H1 (cell line): ENCODE measurements around the gene TNFAIP2. TPM values are rescaled to one million over a fixed set of nuclear protein-coding genes. Genes with fewer than 3 reads are reported as not detected.

Experiments
- CTCF ChIA-PET: fragments of 300-600 bp; sonication (Branson Sonifier 250); formaldehyde crosslinking; loops from one replicate; lab custom pipeline; 2021; ENCODE audit not compliant: partially characterized antibody; lab: Charles Lee
- POLR2A ChIA-PET: fragments of 300-600 bp; sonication (Branson Sonifier 250); formaldehyde crosslinking; loops from one replicate; lab custom pipeline; 2021; ENCODE audit warnings: inconsistent platforms; ENCODE audit not compliant: partially characterized antibody; lab: Charles Lee
- DNase-seq, 2 experiments: peaks; one replicate each; pipeline versions ENCODE4 v3.0.0 to v3.0.0-alpha.2; 2010 to 2022; ENCODE audit warnings: low spot score in 2 of 2, low read depth in 1 of 2, mixed read lengths in 1 of 2
- FAIRE-seq: peaks from 2 replicates; lab custom pipeline; 2011; peaks lifted over from hg19 to GRCh38; lab: Jason Lieb, UNC
- H2AFZ ChIP-seq: 2 replicates; pipeline ENCODE4 v1.8.1; 2012; ENCODE audit warnings: low read length, inconsistent platforms
- H2AK5ac ChIP-seq: 2 replicates; pipeline ENCODE4 v1.6.1; 2013; ENCODE audit warnings: low read depth, low read length
- H2BK120ac ChIP-seq: replicated peaks from 2 replicates; pipeline ENCODE3; 2013; ENCODE audit warnings: low read depth, low read length, inconsistent platforms
- H2BK12ac ChIP-seq: 2 replicates; pipeline ENCODE4 v1.6.1; 2013; ENCODE audit warnings: low read depth, low read length
- H2BK15ac ChIP-seq: 2 replicates; pipeline ENCODE4 v1.6.1; 2013; ENCODE audit warnings: low read length
- H2BK20ac ChIP-seq: 2 replicates; pipeline ENCODE4 v1.6.1; 2013; ENCODE audit warnings: low read length
- H2BK5ac ChIP-seq: 2 replicates; pipeline ENCODE4 v1.6.1; 2013; ENCODE audit warnings: low read depth, low read length
- H3K14ac ChIP-seq: 2 replicates; pipeline ENCODE4 v1.6.1; 2013; ENCODE audit warnings: inconsistent platforms; ENCODE audit not compliant: insufficient read length
- H3K18ac ChIP-seq: 2 replicates; pipeline ENCODE4 v1.6.1; 2013; ENCODE audit warnings: low read length; ENCODE audit errors: extremely low read depth
- H3K23ac ChIP-seq: 2 replicates; pipeline ENCODE4 v1.6.1; 2013; ENCODE audit warnings: inconsistent platforms; ENCODE audit not compliant: insufficient read length
- H3K23me2 ChIP-seq: 2 replicates; pipeline ENCODE4 v1.6.1; 2013; ENCODE audit warnings: low read depth, low read length
- H3K27ac ChIP-seq: 2 replicates; pipeline ENCODE4 v1.6.1; 2011; ENCODE audit warnings: low read depth, low read length, inconsistent platforms
- H3K27me3 ChIP-seq, 4 experiments: replicated peaks in 1 of 4; 1 replicate in 1 of 4; 2 replicates in 3 of 4; pipeline versions ENCODE4 v1.6.1 to v1.8.1; 2011 to 2013; ENCODE audit warnings: low read length in 3 of 4, mild to moderate bottlenecking in 3 of 4, inconsistent platforms in 2 of 4, mixed read lengths in 2 of 4, moderate library complexity in 1 of 4; ENCODE audit not compliant: control insufficient read depth in 3 of 4, insufficient read depth in 3 of 4; ENCODE audit errors: extremely low read depth in 1 of 4
- H3K36me3 ChIP-seq, 4 experiments: 2 replicates each; pipeline versions ENCODE4 v1.6.1 to v1.8.1; 2011 to 2013; ENCODE audit warnings: mild to moderate bottlenecking in 4 of 4, low read length in 3 of 4, moderate library complexity in 2 of 4, control low read depth in 1 of 4, inconsistent platforms in 1 of 4; ENCODE audit not compliant: insufficient read depth in 4 of 4, control insufficient read depth in 2 of 4
- H3K4ac ChIP-seq: replicated peaks from 2 replicates; pipeline ENCODE3; 2013; ENCODE audit warnings: low read length, low read depth, mixed read lengths, inconsistent platforms; ENCODE audit not compliant: insufficient read length
- H3K4me1 ChIP-seq, 4 experiments: replicated peaks in 1 of 4; 1 replicate in 1 of 4; 2 replicates in 3 of 4; pipeline versions ENCODE4 v1.6.1 to v1.8.1; 2011 to 2013; ENCODE audit warnings: low read length in 3 of 4, inconsistent platforms in 2 of 4, mixed read lengths in 1 of 4; ENCODE audit not compliant: insufficient read depth in 4 of 4, control insufficient read depth in 3 of 4
- H3K4me2 ChIP-seq, 2 experiments: 2 replicates each; pipeline versions ENCODE4 v1.6.1 to v1.8.1; 2011 to 2013; ENCODE audit warnings: low read depth in 2 of 2, low read length in 2 of 2, control low read depth in 1 of 2, inconsistent platforms in 1 of 2, mild to moderate bottlenecking in 1 of 2; ENCODE audit not compliant: insufficient read depth in 1 of 2
- H3K4me3 ChIP-seq, 4 experiments: fragments of 200-600, 300-600 bp in 1 of 4; sonication (generic), shearing (Covaris generic), sonication (Bioruptor Twin) in 1 of 4; 2 replicates each; pipeline versions ENCODE4 v1.5.1 to v1.8.1; 2011 to 2016; ENCODE audit warnings: low read length in 4 of 4, low read depth in 3 of 4, control low read depth in 2 of 4, inconsistent platforms in 2 of 4, mild to moderate bottlenecking in 2 of 4, mixed read lengths in 1 of 4, moderate library complexity in 1 of 4; ENCODE audit not compliant: insufficient read depth in 2 of 4; ENCODE audit errors: extremely low read depth in 1 of 4
- H3K56ac ChIP-seq: replicated peaks from 2 replicates; pipeline ENCODE3; 2013; ENCODE audit warnings: low read depth, mild to moderate bottlenecking, mixed read lengths, low read length, inconsistent platforms; ENCODE audit not compliant: insufficient read length
- H3K79me1 ChIP-seq: 2 replicates; pipeline ENCODE4 v1.6.1; 2013; ENCODE audit warnings: low read depth, low read length, control low read depth
- H3K79me2 ChIP-seq, 2 experiments: 2 replicates each; pipeline versions ENCODE4 v1.6.1 to v1.8.1; 2012 to 2013; ENCODE audit warnings: low read length in 2 of 2, mild to moderate bottlenecking in 2 of 2, inconsistent platforms in 1 of 2; ENCODE audit not compliant: insufficient read depth in 2 of 2, control insufficient read depth in 1 of 2
- H3K9ac ChIP-seq, 4 experiments: replicated peaks in 1 of 4; 1 replicate in 1 of 4; 2 replicates in 3 of 4; pipeline versions ENCODE4 v1.6.1 to v1.8.1; 2011 to 2013; ENCODE audit warnings: low read depth in 3 of 4, low read length in 3 of 4, control low read depth in 2 of 4, mild to moderate bottlenecking in 2 of 4, moderate library complexity in 2 of 4, inconsistent platforms in 1 of 4; ENCODE audit errors: extremely low read depth in 1 of 4
- H3K9me3 ChIP-seq, 2 experiments: 2 replicates each; pipeline versions ENCODE4 v1.6.1 to v1.8.1; 2012 to 2013; ENCODE audit warnings: mild to moderate bottlenecking in 2 of 2, moderate library complexity in 2 of 2, control low read depth in 1 of 2, inconsistent platforms in 1 of 2, low read depth in 1 of 2, low read length in 1 of 2, mixed read lengths in 1 of 2; ENCODE audit not compliant: insufficient read depth in 2 of 2
- H4K20me1 ChIP-seq, 2 experiments: replicated peaks in 1 of 2; 2 replicates each; pipeline versions ENCODE3 to v1.8.1; 2011 to 2013; ENCODE audit warnings: inconsistent platforms in 2 of 2, low read length in 2 of 2, mild to moderate bottlenecking in 1 of 2; ENCODE audit not compliant: insufficient read depth in 2 of 2, control insufficient read depth in 1 of 2
- H4K5ac ChIP-seq: 2 replicates; pipeline ENCODE4 v1.6.1; 2013; ENCODE audit warnings: low read length, low read depth, mixed read lengths, inconsistent platforms; ENCODE audit not compliant: insufficient read length
- H4K8ac ChIP-seq: 2 replicates; pipeline ENCODE4 v1.8.0; 2013; ENCODE audit warnings: mild to moderate bottlenecking, moderate library complexity, low read length, inconsistent platforms; ENCODE audit not compliant: insufficient read depth; ENCODE audit errors: extremely low read depth
- H4K91ac ChIP-seq: replicated peaks from 2 replicates; pipeline ENCODE3; 2013; ENCODE audit warnings: low read length, mixed read lengths, inconsistent platforms; ENCODE audit not compliant: insufficient read length
- ATF3 ChIP-seq: IDR thresholded peaks from 2 replicates; pipeline ENCODE4 v1.6.1; 2011; ENCODE audit warnings: low read depth, mild to moderate bottlenecking, low read length; ENCODE audit not compliant: insufficient read depth
- HDAC2 ChIP-seq, 2 experiments: fragments of 300-600 bp in 1 of 2; sonication (generic) in 1 of 2; IDR thresholded peaks; 2 replicates each; pipeline ENCODE4 v1.6.1; 2011 to 2012; ENCODE audit warnings: low read depth in 2 of 2, low read length in 2 of 2, mild to moderate bottlenecking in 2 of 2, moderate library complexity in 2 of 2, borderline replicate concordance in 1 of 2, inconsistent platforms in 1 of 2
- JUND ChIP-seq: IDR thresholded peaks from 2 replicates; pipeline ENCODE4 v1.6.1; 2011; ENCODE audit warnings: mild to moderate bottlenecking, improper control_type of control experiment, low read length
- PHF8 ChIP-seq: fragments of 200-600 bp; sonication (generic); conservative IDR thresholded peaks from 2 replicates; pipeline ENCODE4 v1.7.1; 2012; ENCODE audit warnings: low read depth, mild to moderate bottlenecking, inconsistent platforms, low read length, moderate library complexity
- SAP30 ChIP-seq: fragments of 300-600 bp; sonication (generic); IDR thresholded peaks from 2 replicates; pipeline ENCODE4 v1.7.1; 2012; ENCODE audit warnings: low read length, moderate library complexity, mild to moderate bottlenecking, inconsistent platforms; ENCODE audit not compliant: insufficient read depth, insufficient replicate concordance
- SIX5 ChIP-seq: IDR thresholded peaks from 2 replicates; pipeline ENCODE4 v1.6.1; 2011; ENCODE audit warnings: mild to moderate bottlenecking, low read depth, low read length
- TAF7 ChIP-seq: optimal IDR thresholded peaks from 2 replicates; pipeline ENCODE3; 2011; ENCODE audit warnings: low read depth, mild to moderate bottlenecking, inconsistent platforms, low read length, moderate library complexity, borderline replicate concordance
- USF2 ChIP-seq: IDR thresholded peaks from 2 replicates; pipeline ENCODE4 v1.6.1; 2011; ENCODE audit warnings: low read length, improper control_type of control experiment
- WGBS, 2 experiments: shearing (Covaris generic) in 1 of 2; methylation state at CpG; one replicate each; pipeline versions ENCODE4 v1.1.6 to v1.1.7; 2013 to 2015; ENCODE audit warnings: low lambda C conversion rate in 2 of 2, mixed read lengths in 2 of 2, inconsistent platforms in 1 of 2, low coverage in 1 of 2, missing lambda C conversion rate in 1 of 2; ENCODE audit not compliant: insufficient replicate concordance in 2 of 2, insufficient coverage in 1 of 2, insufficient read length in 1 of 2; ENCODE audit errors: extremely low coverage in 1 of 2, missing lambda C conversion rate in 1 of 2; 5-methylcytosine and 5-hydroxymethylcytosine counted together
- polyA plus RNA-seq, 7 experiments: library from polyadenylated mRNA; depleted of rRNA in 3 of 7; stranded (reverse) in 5 of 7; unstranded in 2 of 7; fragments of >200 nt in 5 of 7; fragments of 200-250 nt in 2 of 7; gene quantifications; 1 replicate in 5 of 7; 2 replicates in 1 of 7; 4 replicates in 1 of 7; pipeline versions ENCODE4 v1.2.1 to v1.2.3, GENCODE V29; 2011 to 2013; ENCODE audit warnings: missing spikeins in 2 of 7, mixed read lengths in 2 of 7
- total RNA-seq: library from RNA; stranded (reverse); fragmentation: NEBNext Ultra II Directional; extraction: Animal tissue kit (Norgen Biotek cat#: 25700); gene quantifications from 2 replicates; pipeline ENCODE4 v1.2.1, GENCODE V29; 2021

Gene TNFAIP2
- total and polyA plus RNA-seq, 2 of the 8 experiments (the other 6 are each of a cell fraction or from before 2014, with no cell fraction given) = 28.3 to 34.5 TPM

- H3K23me2 ChIP-seq = peaks cover 17% of the 10 kb centered on the region; the same call in 1 of the 2 replicates
- ChIA-PET CTCF (interaction anchor here (0.6 to 5.2 kb wide), 15 partner anchors 9 to 205 kb away, joined by 3 to 43 read pairs (median 4); no protein-coding TSS in a partner anchor), POLR2A (no interaction called here)
- DNase-seq (no peak), FAIRE-seq (no peak)
- H2BK15ac ChIP-seq = no peak overlapping the region
- H4K20me1 ChIP-seq = peaks cover 0 to 8% of the 10 kb centered on the region in 2 experiments
- no peaks in the 10 kb centered on the region for H3K9me3 ChIP-seq
- H2BK12ac ChIP-seq = 0 out of 2 replicates have a peak overlapping the region, but pooled peaks have one; percentile 17
- H3K27me3 ChIP-seq = peaks cover 3 to 26% (median 22%) of the 10 kb centered on the region in 4 experiments
- WGBS, 2 experiments = 85% methylated on average over 8 of the region's 8 CpGs; no CpG with 5 or more reads in 1 of the 2 experiments
- no peak overlapping the region for H2BK5ac ChIP-seq
- H3K4me1 ChIP-seq = peaks cover 2 to 13% (median 4%) of the 10 kb centered on the region in 4 experiments; a peak in 6 of 7 replicates
- no peak overlapping the region for H3K23ac ChIP-seq
- no peak overlapping the region for H3K56ac ChIP-seq
- H2BK20ac ChIP-seq = no peak overlapping the region
- no peaks in the 10 kb centered on the region for H3K79me1 ChIP-seq
- H3K27ac ChIP-seq = no peak overlapping the region
- no peak overlapping the region for H4K8ac ChIP-seq
- no peak overlapping the region for H3K4me3 ChIP-seq
- H3K18ac ChIP-seq = no peak overlapping the region
- no peak overlapping the region for H2AFZ ChIP-seq
- H3K4ac ChIP-seq = no peak overlapping the region
- no peak overlapping the region for H4K91ac ChIP-seq
- H3K14ac ChIP-seq = no peak overlapping the region
- no peak overlapping the region for H4K5ac ChIP-seq
- H3K9ac ChIP-seq = no peak overlapping the region
- H3K79me2 ChIP-seq = no peaks in the 10 kb centered on the region
- H3K36me3 ChIP-seq = no peaks in the 10 kb centered on the region
- no peak overlapping the region for H2BK120ac ChIP-seq
- no peak overlapping the region for H2AK5ac ChIP-seq
- no peak overlapping the region for H3K4me2 ChIP-seq
- TF ChIP-seq SAP30 = no peak
- no peak for TF ChIP-seq USF2
- no peak for TF ChIP-seq TAF7
- TF ChIP-seq HDAC2 (IDR thresholded peaks at IDR 0.05; ENCODE audit: borderline replicate concordance in 1 of 2, low read depth in 2 of 2, low read length in 2 of 2) = no peak
- no peak for TF ChIP-seq SIX5
- TF ChIP-seq PHF8 = no peak
- TF ChIP-seq ATF3 = no peak
- TF ChIP-seq JUND = no peak
These were observed 36.4 kb upstream of the TNFAIP2 start for GRCh38 chr14:103086771-103087342.
